Measurements from ENCODE around the gene CCDC70.
A peak's percentile ranks its signal among the peaks of the same experiment; 100 is the strongest.

CCDC70 gene

DNA sequence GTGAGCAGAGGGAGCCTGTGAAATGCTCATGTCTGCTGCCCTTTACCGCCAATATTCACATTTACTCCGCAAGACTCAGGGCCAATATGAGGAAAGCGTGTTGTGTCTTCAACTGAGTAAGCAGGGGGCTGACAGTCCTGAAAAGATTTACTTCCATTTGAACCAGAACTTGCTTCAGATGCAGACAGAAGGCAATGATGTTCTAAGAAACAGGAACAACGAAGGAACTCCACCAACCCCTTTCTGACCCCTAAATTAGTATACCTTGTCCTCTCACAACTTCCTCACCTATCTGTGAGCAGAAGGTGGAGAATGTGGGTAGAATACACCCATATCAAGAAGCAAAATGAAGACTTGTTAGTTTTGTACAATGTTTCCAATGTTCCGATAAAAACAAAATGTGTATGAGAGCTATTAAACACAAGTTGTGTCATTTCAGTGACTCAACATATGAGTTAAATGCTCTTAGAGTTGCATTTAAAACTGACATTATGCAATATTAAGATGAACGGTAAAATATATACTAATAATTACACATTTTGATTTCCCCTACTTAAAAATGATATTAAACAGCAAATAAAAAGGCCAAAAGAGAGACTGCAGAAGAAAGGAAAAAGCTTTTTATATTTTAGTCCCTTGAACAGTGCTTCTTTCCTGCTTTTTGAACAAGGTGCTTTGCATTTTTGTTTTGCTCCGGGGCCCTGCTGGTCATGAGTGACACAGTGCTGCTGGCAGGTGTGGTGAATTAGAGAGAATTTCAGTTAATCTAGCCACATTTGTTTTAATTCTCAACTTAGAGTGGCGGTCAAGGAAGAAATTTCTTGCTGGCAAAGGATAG lies 32.8 kb upstream of the CCDC70 start:
- TF ChIP-seq, protein P1, sequence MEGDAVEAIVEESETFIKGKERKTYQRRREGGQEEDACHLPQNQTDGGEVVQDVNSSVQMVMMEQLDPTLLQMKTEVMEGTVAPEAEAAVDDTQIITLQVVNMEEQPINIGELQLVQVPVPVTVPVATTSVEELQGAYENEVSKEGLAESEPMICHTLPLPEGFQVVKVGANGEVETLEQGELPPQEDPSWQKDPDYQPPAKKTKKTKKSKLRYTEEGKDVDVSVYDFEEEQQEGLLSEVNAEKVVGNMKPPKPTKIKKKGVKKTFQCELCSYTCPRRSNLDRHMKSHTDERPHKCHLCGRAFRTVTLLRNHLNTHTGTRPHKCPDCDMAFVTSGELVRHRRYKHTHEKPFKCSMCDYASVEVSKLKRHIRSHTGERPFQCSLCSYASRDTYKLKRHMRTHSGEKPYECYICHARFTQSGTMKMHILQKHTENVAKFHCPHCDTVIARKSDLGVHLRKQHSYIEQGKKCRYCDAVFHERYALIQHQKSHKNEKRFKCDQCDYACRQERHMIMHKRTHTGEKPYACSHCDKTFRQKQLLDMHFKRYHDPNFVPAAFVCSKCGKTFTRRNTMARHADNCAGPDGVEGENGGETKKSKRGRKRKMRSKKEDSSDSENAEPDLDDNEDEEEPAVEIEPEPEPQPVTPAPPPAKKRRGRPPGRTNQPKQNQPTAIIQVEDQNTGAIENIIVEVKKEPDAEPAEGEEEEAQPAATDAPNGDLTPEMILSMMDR (IDR thresholded peaks at IDR 0.05; ENCODE audit: low read length, missing control alignments): no peak
- no peak overlapping the region for H3K4me3 ChIP-seq (replicated peaks; ENCODE audit: low read depth, low read length)
- no peak for DNase-seq (ENCODE audit: low read depth)

DNA sequence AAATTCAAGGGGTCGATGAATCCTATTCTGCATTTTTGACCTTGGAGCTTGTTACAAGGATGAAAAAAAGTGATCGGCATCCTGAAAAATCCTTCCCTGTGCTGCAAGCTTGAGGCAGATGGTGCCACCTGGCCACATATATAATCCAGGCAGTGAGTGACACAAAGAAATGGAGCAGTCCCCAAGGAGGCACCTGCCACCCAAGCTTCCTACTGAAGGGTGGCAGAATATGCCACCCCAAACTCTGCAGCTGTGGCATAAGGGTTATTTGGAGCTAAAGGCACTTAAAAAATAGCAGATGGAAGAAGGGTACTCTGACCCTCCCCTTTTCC lies 32.2 kb upstream of the CCDC70 start:
- no peak for DNase-seq (ENCODE audit: low read depth)

DNA sequence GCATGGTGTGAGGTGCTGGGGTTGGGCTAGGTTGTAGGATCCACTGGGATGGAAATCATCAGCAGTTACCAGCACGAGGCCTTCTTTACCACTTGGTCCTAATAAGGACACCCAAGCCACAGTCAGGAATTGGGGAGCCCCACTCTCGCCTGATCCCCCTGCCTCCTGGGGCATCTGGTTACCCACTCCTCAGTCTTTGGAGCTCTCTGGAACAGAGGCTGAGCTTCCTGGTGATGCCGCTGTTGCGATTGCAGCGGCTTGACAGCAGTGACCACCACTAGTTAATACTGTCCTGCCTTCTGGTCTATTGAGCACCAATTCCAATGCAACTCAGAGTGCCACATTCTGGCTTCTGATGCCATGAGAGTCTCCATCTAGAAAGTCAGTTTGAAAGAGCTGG lies 30.2 kb upstream of the CCDC70 start:
- H3K4me3 ChIP-seq (replicated peaks; ENCODE audit: low read depth, low read length): no peak overlapping the region
- no peak for DNase-seq (ENCODE audit: low read depth)
- TF ChIP-seq, protein P1 (IDR thresholded peaks at IDR 0.05; ENCODE audit: low read length, missing control alignments): no peak

More for the DNA sequence above, 32.2 kb upstream of the CCDC70 start:
- H3K4me3 ChIP-seq (replicated peaks; ENCODE audit: low read depth, low read length): no peak overlapping the region
- TF ChIP-seq, protein P1 (IDR thresholded peaks at IDR 0.05; ENCODE audit: low read length, missing control alignments): no peak

DNA sequence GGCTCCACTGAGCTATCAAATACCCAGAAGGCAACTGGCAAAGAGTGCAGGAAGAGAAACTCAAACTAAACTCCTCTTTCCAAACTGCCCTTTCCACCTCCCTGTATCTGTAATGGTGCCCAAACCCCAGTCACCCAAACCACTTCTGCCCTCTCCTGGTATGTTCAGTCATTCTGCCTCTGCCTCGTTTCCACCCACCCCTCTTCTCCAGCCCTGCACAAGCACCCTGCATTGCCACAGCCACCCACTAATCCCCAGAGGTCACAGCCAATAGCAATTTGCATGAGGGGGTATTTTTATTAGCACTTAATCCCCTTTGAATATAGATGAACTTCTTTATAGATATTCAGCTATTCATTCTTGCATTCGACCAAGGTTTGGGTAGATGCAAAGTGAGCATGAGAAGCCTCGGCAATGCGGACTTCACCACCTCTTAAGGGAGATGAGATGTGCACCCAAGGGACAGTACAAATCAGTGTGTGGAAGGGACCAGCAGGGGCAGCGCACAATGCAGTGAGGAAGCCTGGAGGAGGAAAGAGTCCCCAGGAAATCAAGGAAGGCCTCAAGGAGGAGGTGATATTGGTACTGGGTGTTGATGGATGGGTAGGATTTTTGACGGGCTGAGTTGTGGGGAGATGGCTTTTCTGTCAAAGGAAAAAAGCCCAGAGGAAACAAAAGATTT lies 29.2 kb upstream of the CCDC70 start:
- no peak overlapping the region for H3K4me3 ChIP-seq (replicated peaks; ENCODE audit: low read depth, low read length)
- TF ChIP-seq, protein P1 (IDR thresholded peaks at IDR 0.05; ENCODE audit: low read length, missing control alignments): peak; percentile 56
- peak; percentile 55 for DNase-seq (ENCODE audit: low read depth)

DNA sequence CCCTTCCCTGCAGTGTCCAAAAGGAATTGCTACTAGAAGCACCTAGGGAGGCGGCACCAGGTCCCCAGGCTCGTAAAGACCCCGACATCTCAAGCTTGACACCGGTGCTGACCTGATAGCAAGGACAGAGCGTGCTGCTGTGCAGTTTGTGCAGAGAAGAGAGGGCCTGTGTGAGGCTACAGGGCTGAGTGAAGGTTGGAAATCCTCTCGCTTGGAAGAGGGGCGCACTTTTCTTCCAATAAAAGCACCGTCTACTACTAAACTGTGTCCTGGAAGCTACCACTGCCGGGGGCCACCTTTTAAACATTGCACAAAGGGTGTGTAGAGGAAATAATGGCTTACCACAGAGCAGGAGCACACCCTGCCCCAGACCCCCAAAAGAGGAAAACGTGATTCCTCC lies 27.8 kb upstream of the CCDC70 start:
- no peak for DNase-seq (ENCODE audit: low read depth)
- no peak overlapping the region for H3K4me3 ChIP-seq (replicated peaks; ENCODE audit: low read depth, low read length)
- TF ChIP-seq, protein P1 (IDR thresholded peaks at IDR 0.05; ENCODE audit: low read length, missing control alignments): no peak

DNA sequence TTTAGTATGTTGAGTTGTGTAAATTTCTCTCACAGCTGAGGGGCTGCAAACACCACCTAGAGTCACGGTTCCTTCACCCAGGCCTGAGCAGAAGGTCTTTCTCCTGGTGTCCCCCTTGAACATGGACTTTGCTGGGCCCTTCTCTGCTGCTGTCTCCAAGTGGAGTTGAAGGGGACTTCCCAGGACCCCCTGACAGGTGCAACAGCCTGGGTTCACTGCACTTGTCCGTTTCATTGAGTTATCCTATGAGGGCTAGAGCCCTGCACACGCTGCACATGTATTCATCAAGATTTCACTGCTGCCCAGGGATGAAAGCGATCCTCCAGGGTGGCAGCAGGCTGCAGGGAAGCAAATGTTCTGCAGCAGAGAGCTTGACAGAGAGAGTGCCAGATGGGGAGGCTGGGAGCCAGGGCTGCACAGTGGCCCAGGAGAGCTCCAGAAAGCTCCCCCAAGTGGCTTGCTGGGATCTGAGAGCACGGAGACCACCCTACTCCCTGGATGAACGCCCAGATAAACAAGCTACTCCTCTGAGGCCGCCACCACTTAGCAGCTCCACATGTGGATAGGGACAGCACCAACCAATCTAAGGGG lies 27.1 kb upstream of the CCDC70 start:
- TF ChIP-seq, protein P1 (IDR thresholded peaks at IDR 0.05; ENCODE audit: low read length, missing control alignments): no peak
- no peak overlapping the region for H3K4me3 ChIP-seq (replicated peaks; ENCODE audit: low read depth, low read length)
- no peak for DNase-seq (ENCODE audit: low read depth)

Measured in fibroblast of pulmonary artery (primary cell).